PFSK-1 (cell line): ENCODE data around the gene AHI1.

Experiments
- FOXP2 ChIP-seq: optimal IDR thresholded peaks from 2 replicates; pipeline ENCODE3; 2011; ENCODE audit warnings: borderline replicate concordance, control low read depth, inconsistent platforms; ENCODE audit not compliant: insufficient read depth; ENCODE audit errors: extremely low read length, extremely low read depth
- POLR2AphosphoS5 ChIP-seq: IDR thresholded peaks from 2 replicates; pipeline ENCODE4 v1.6.1; 2012; ENCODE audit warnings: low read depth, mild to moderate bottlenecking, control low read depth, low read length, moderate library complexity
- SIN3A ChIP-seq: IDR thresholded peaks from 2 replicates; pipeline ENCODE4 v1.6.1; 2012; ENCODE audit warnings: mild to moderate bottlenecking, low read length, moderate library complexity, borderline replicate concordance; ENCODE audit not compliant: insufficient read depth
- TAF1 ChIP-seq: IDR thresholded peaks from 2 replicates; pipeline ENCODE4 v1.6.1; 2012; ENCODE audit warnings: low read length, control low read depth, borderline replicate concordance; ENCODE audit not compliant: insufficient read depth
- TF ChIP-seq, protein P1 (sequence below), 2 experiments: IDR thresholded peaks; 2 replicates each; pipeline versions ENCODE4 v1.6.1 to v1.8.0; 2011 to 2012; ENCODE audit warnings: low read depth in 2 of 2, low read length in 2 of 2, control low read depth in 1 of 2, inconsistent platforms in 1 of 2, mild to moderate bottlenecking in 1 of 2, moderate library complexity in 1 of 2; ENCODE audit not compliant: insufficient read depth in 1 of 2

Gene AHI1

DNA sequence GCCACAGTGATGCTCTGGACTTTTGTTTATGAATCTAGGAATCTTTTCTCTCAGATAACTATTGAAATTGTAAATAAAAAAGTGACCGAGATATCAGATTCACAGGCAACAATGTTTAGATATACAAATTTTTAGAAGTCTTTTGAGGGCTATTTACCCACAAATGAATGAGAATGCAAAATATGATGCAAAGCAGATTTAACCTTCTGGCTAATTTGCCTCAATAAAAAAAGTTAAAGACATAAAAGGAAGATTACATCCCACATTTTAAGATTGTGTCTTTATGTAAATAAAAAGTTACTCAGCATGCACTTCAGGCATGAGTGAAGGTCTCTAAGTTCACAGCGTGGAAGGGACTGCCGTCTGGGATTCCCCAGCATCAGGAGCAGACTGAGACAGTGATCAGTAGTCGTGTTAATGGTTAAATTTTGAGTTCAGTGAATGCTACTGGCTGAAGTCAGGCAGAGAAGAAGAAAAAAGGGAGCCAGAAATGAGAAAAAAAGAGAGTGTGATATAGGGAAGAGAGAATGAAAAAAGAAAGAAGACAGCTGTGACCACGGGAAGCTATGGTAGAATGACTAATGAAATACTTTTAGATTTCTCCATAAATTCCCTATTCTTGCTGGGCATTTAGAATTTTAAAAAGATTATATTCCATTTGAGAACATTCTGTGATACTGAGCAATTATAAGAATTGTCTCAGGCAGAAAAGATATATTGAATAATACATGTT, 222.8 kb downstream of the AHI1 start:
- no peak for TF ChIP-seq POLR2AphosphoS5
- TF ChIP-seq SIN3A, result no peak
- TF ChIP-seq FOXP2, result no peak
- TF ChIP-seq TAF1, result no peak
- TF ChIP-seq, protein P1, sequence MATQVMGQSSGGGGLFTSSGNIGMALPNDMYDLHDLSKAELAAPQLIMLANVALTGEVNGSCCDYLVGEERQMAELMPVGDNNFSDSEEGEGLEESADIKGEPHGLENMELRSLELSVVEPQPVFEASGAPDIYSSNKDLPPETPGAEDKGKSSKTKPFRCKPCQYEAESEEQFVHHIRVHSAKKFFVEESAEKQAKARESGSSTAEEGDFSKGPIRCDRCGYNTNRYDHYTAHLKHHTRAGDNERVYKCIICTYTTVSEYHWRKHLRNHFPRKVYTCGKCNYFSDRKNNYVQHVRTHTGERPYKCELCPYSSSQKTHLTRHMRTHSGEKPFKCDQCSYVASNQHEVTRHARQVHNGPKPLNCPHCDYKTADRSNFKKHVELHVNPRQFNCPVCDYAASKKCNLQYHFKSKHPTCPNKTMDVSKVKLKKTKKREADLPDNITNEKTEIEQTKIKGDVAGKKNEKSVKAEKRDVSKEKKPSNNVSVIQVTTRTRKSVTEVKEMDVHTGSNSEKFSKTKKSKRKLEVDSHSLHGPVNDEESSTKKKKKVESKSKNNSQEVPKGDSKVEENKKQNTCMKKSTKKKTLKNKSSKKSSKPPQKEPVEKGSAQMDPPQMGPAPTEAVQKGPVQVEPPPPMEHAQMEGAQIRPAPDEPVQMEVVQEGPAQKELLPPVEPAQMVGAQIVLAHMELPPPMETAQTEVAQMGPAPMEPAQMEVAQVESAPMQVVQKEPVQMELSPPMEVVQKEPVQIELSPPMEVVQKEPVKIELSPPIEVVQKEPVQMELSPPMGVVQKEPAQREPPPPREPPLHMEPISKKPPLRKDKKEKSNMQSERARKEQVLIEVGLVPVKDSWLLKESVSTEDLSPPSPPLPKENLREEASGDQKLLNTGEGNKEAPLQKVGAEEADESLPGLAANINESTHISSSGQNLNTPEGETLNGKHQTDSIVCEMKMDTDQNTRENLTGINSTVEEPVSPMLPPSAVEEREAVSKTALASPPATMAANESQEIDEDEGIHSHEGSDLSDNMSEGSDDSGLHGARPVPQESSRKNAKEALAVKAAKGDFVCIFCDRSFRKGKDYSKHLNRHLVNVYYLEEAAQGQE (IDR thresholded peaks at IDR 0.05; ENCODE audit: insufficient read depth in 1 of 2, low read depth in 2 of 2, low read length in 2 of 2), result no peak

DNA sequence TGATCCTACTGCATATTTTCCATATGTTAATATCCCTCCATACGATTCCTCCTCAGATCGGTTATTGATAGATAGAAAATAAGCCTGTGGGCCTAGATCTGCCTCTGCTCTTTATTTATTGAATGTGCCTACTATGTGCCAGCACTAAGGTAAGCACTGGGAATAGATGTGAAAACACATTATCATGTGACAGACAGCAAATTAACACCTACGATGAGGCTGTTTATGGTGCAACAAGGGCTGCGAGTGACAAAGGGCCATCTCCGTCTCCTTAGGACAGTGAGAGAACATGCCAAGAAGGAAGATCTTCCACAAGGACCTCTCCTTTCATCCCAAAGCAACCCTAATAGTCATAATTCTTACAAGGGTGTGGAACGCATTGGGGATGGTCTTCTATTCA, 225.9 kb downstream of the AHI1 start:
- TF ChIP-seq SIN3A (no peak), FOXP2 (no peak), POLR2AphosphoS5 (no peak), TAF1 (no peak)
- TF ChIP-seq, protein P1 (IDR thresholded peaks at IDR 0.05; ENCODE audit: insufficient read depth in 1 of 2, low read depth in 2 of 2, low read length in 2 of 2), result no peak

DNA sequence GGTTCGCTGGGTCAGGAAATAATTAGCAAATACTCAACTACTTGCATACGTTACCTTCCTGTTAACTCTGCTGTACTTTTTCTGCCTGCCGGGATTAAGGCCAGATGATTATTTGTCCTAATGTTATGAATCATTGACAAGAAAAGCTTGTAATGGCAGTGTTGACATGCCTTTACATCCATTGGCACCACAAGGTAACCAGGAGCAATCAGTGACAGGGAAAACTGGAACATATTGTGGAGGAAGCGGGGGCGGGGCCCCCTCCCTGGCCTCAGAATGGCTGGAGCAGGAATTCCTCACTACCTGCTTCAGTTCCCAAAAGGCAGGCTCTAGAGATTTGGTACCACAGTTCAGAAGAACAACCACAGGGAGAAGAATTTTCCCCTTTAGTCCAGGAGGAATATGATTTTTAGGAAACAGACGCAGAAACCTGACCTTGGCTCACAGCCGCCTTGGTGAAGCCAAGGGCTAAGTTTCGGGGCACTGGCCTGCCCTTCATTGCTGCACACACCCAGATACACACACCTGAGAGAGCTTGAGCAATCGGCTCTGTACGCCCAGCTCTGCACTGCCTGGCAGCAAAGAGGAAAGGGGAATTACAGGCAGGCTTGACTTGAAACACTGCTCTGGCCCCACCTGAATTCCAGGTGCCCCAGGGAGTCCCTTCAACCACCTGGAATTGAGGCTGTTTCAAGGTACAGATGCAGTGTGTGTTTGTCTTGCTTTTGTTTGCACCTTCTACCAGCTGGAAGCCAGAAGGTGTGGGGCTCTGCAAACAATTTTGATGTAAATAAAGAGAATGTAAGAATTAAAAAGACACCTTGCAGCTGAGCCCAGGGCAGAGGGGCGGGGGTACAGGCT, 226.6 kb downstream of the AHI1 start:
- TF ChIP-seq TAF1, result no peak
- TF ChIP-seq, protein P1 (IDR thresholded peaks at IDR 0.05; ENCODE audit: insufficient read depth in 1 of 2, low read depth in 2 of 2, low read length in 2 of 2), result no peak
- TF ChIP-seq SIN3A, result no peak
- no peak for TF ChIP-seq POLR2AphosphoS5
- no peak for TF ChIP-seq FOXP2

DNA sequence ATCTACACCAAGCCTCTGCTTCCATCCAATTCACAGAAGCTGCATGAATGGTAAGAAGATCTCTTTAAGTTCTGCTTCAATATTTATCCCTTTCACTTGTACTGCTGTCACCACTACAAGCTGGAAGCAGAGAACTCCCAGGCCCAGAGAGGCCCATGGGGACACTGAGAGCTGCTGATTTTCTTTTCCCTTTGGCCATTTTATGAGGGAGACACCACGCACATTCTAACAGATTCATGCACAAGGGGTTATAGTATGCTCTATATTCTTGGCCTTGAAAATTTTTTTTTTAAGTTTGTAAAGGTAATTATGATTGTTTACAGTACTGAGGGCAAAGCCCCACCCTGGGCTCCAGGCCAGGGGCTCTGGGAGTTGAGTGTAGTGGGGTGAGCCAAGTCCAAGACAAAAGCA, 228.1 kb downstream of the AHI1 start:
- no peak for TF ChIP-seq TAF1
- TF ChIP-seq POLR2AphosphoS5, result no peak
- TF ChIP-seq FOXP2, result no peak
- TF ChIP-seq, protein P1 (IDR thresholded peaks at IDR 0.05; ENCODE audit: insufficient read depth in 1 of 2, low read depth in 2 of 2, low read length in 2 of 2), result no peak
- TF ChIP-seq SIN3A, result no peak
